ENCODE measurements around the gene SLA2.
"Not testable (repeated sequence)": the region's sequence is repeated elsewhere in the genome, so short reads cannot be mapped to it uniquely, and the experiment has no call there.

The SLA2 gene

GRCh38 chr20:36644032-36644705 is 1.8 kb downstream of the SLA2 start:
- Histone ChIP-seq H3K27me3 (ENCODE audit: control insufficient read depth, insufficient read depth, low read length) (no peaks in the 10 kb centered on the region), H3K4me3 (ENCODE audit: low read length) (no peak overlapping the region), H3K4me1 (ENCODE audit: control insufficient read depth, insufficient read depth, low read length) (no peaks in the 10 kb centered on the region), H3K9ac (ENCODE audit: low read length) (no peak overlapping the region), H3K36me3 (ENCODE audit: control insufficient read depth, insufficient read depth, low read length) (no peaks in the 10 kb centered on the region), H3K9me3 (ENCODE audit: control insufficient read depth, low read length) (no peaks in the 10 kb centered on the region)

- Histone ChIP-seq H3K4me1 (ENCODE audit: control insufficient read depth, insufficient read depth, low read length) (no peaks in the 10 kb centered on the region), H3K4me3 (ENCODE audit: low read length) (no peak overlapping the region), H3K27me3 (ENCODE audit: control insufficient read depth, insufficient read depth, low read length) (no peaks in the 10 kb centered on the region), H3K9ac (ENCODE audit: low read length) (no peak overlapping the region), H3K9me3 (ENCODE audit: control insufficient read depth, low read length) (no peaks in the 10 kb centered on the region), H3K36me3 (ENCODE audit: control insufficient read depth, insufficient read depth, low read length) (no peaks in the 10 kb centered on the region)
Observed at GRCh38 chr20:36642136-36642535, 3.9 kb downstream of the SLA2 start.

- no peaks in the 10 kb centered on the region for H3K9me3 ChIP-seq (ENCODE audit: control insufficient read depth, low read length)
- no peaks in the 10 kb centered on the region for H3K36me3 ChIP-seq (ENCODE audit: control insufficient read depth, insufficient read depth, low read length)
- H3K27me3 ChIP-seq (ENCODE audit: control insufficient read depth, insufficient read depth, low read length), result no peaks in the 10 kb centered on the region
- H3K9ac ChIP-seq (ENCODE audit: low read length), result no peak overlapping the region
- no peaks in the 10 kb centered on the region for H3K4me1 ChIP-seq (ENCODE audit: control insufficient read depth, insufficient read depth, low read length)
- H3K4me3 ChIP-seq (ENCODE audit: low read length), result no peak overlapping the region
Observed at GRCh38 chr20:36641506-36641843, 4.5 kb downstream of the SLA2 start.

- not testable (repeated sequence) for H3K27me3 ChIP-seq (ENCODE audit: control insufficient read depth, insufficient read depth, low read length); H3K9me3 ChIP-seq (ENCODE audit: control insufficient read depth, low read length); H3K9ac ChIP-seq (ENCODE audit: low read length); H3K36me3 ChIP-seq (ENCODE audit: control insufficient read depth, insufficient read depth, low read length); H3K4me1 ChIP-seq (ENCODE audit: control insufficient read depth, insufficient read depth, low read length); H3K4me3 ChIP-seq (ENCODE audit: low read length)
Observed at GRCh38 chr20:36638876-36639400, 7.1 kb downstream of the SLA2 start.

- Histone ChIP-seq H3K4me1 (ENCODE audit: control insufficient read depth, insufficient read depth, low read length) (no peaks in the 10 kb centered on the region), H3K9me3 (ENCODE audit: control insufficient read depth, low read length) (no peaks in the 10 kb centered on the region), H3K4me3 (ENCODE audit: low read length) (no peak overlapping the region), H3K9ac (ENCODE audit: low read length) (no peak overlapping the region), H3K27me3 (ENCODE audit: control insufficient read depth, insufficient read depth, low read length) (no peaks in the 10 kb centered on the region), H3K36me3 (ENCODE audit: control insufficient read depth, insufficient read depth, low read length) (no peaks in the 10 kb centered on the region)
Observed at GRCh38 chr20:36634342-36634741, 11.7 kb downstream of the SLA2 start.

GRCh38 chr20:36633285-36633772 is 12.7 kb downstream of the SLA2 start:
- no peak overlapping the region for H3K4me3 ChIP-seq (ENCODE audit: low read length)
- H3K4me1 ChIP-seq (ENCODE audit: control insufficient read depth, insufficient read depth, low read length), result no peaks in the 10 kb centered on the region
- no peaks in the 10 kb centered on the region for H3K9me3 ChIP-seq (ENCODE audit: control insufficient read depth, low read length)
- H3K9ac ChIP-seq (ENCODE audit: low read length), result no peak overlapping the region
- no peaks in the 10 kb centered on the region for H3K36me3 ChIP-seq (ENCODE audit: control insufficient read depth, insufficient read depth, low read length)
- no peaks in the 10 kb centered on the region for H3K27me3 ChIP-seq (ENCODE audit: control insufficient read depth, insufficient read depth, low read length)

- no peak overlapping the region for H3K9ac ChIP-seq (ENCODE audit: low read length)
- H3K9me3 ChIP-seq (ENCODE audit: control insufficient read depth, low read length), result no peaks in the 10 kb centered on the region
- no peaks in the 10 kb centered on the region for H3K27me3 ChIP-seq (ENCODE audit: control insufficient read depth, insufficient read depth, low read length)
- no peaks in the 10 kb centered on the region for H3K4me1 ChIP-seq (ENCODE audit: control insufficient read depth, insufficient read depth, low read length)
- H3K4me3 ChIP-seq (ENCODE audit: low read length), result no peak overlapping the region
- no peaks in the 10 kb centered on the region for H3K36me3 ChIP-seq (ENCODE audit: control insufficient read depth, insufficient read depth, low read length)
Observed at GRCh38 chr20:36632487-36633284, 13.3 kb downstream of the SLA2 start.

GRCh38 chr20:36632147-36632486 is 13.9 kb downstream of the SLA2 start:
- no peaks in the 10 kb centered on the region for H3K9me3 ChIP-seq (ENCODE audit: control insufficient read depth, low read length)
- H3K4me1 ChIP-seq (ENCODE audit: control insufficient read depth, insufficient read depth, low read length), result no peaks in the 10 kb centered on the region
- H3K36me3 ChIP-seq (ENCODE audit: control insufficient read depth, insufficient read depth, low read length), result no peaks in the 10 kb centered on the region
- H3K9ac ChIP-seq (ENCODE audit: low read length), result no peak overlapping the region
- H3K27me3 ChIP-seq (ENCODE audit: control insufficient read depth, insufficient read depth, low read length), result no peaks in the 10 kb centered on the region
- no peak overlapping the region for H3K4me3 ChIP-seq (ENCODE audit: low read length)

GRCh38 chr20:36631646-36632045 is 14.3 kb downstream of the SLA2 start:
- Histone ChIP-seq H3K9me3 (ENCODE audit: control insufficient read depth, low read length) (no peaks in the 10 kb centered on the region), H3K4me1 (ENCODE audit: control insufficient read depth, insufficient read depth, low read length) (no peaks in the 10 kb centered on the region), H3K9ac (ENCODE audit: low read length) (no peak overlapping the region), H3K4me3 (ENCODE audit: low read length) (no peak overlapping the region), H3K36me3 (ENCODE audit: control insufficient read depth, insufficient read depth, low read length) (no peaks in the 10 kb centered on the region), H3K27me3 (ENCODE audit: control insufficient read depth, insufficient read depth, low read length) (no peaks in the 10 kb centered on the region)

- Histone ChIP-seq H3K27me3 (ENCODE audit: control insufficient read depth, insufficient read depth, low read length) (no peaks in the 10 kb centered on the region), H3K4me3 (ENCODE audit: low read length) (no peak overlapping the region), H3K9me3 (ENCODE audit: control insufficient read depth, low read length) (no peaks in the 10 kb centered on the region), H3K4me1 (ENCODE audit: control insufficient read depth, insufficient read depth, low read length) (no peaks in the 10 kb centered on the region), H3K9ac (ENCODE audit: low read length) (no peak overlapping the region), H3K36me3 (ENCODE audit: control insufficient read depth, insufficient read depth, low read length) (no peaks in the 10 kb centered on the region)
Observed at GRCh38 chr20:36629719-36630681, 16.0 kb downstream of the SLA2 start.

- no peaks in the 10 kb centered on the region for H3K9me3 ChIP-seq (ENCODE audit: control insufficient read depth, low read length)
- H3K9ac ChIP-seq (ENCODE audit: low read length), result no peak overlapping the region
- no peaks in the 10 kb centered on the region for H3K36me3 ChIP-seq (ENCODE audit: control insufficient read depth, insufficient read depth, low read length)
- H3K4me3 ChIP-seq (ENCODE audit: low read length), result no peak overlapping the region
- H3K4me1 ChIP-seq (ENCODE audit: control insufficient read depth, insufficient read depth, low read length), result peaks cover 12% of the 10 kb centered on the region
- no peaks in the 10 kb centered on the region for H3K27me3 ChIP-seq (ENCODE audit: control insufficient read depth, insufficient read depth, low read length)
Observed at GRCh38 chr20:36628076-36628475, 17.9 kb downstream of the SLA2 start.

GRCh38 chr20:36624944-36625324 is 21.1 kb downstream of the SLA2 start:
- Histone ChIP-seq H3K4me3 (ENCODE audit: low read length) (no peak overlapping the region), H3K9me3 (ENCODE audit: control insufficient read depth, low read length) (no peaks in the 10 kb centered on the region), H3K27me3 (ENCODE audit: control insufficient read depth, insufficient read depth, low read length) (no peaks in the 10 kb centered on the region), H3K4me1 (ENCODE audit: control insufficient read depth, insufficient read depth, low read length) (peaks cover 12% of the 10 kb centered on the region), H3K36me3 (ENCODE audit: control insufficient read depth, insufficient read depth, low read length) (no peaks in the 10 kb centered on the region), H3K9ac (ENCODE audit: low read length) (no peak overlapping the region)
